Measurements from ENCODE around the gene TSC2.
"Not testable (repeated sequence)": the region's sequence is repeated elsewhere in the genome, so short reads cannot be mapped to it uniquely, and the experiment has no call there.

DNA sequence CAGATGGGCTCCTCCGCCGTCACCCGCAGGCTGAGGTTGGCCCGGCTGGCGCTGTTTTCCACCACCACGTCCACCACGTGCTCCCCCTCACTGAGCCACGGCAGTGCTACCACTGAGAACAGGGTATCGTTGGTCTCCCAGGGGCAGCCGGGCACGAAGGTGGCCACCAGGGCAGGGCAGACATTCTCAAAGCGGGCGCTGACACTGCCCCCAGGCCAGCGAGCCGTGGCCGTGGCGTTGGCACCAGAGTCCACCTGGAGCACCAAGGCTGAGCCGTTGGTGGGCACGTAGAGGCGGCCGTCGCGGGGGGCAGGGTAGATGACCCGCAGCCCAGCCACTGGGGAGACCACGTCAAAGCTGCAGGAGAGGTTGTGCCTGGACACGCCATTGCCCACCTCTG is 66.4 kb downstream of the TSC2 start:
- TF ChIP-seq POLR2A (IDR thresholded peaks at IDR 0.05): not testable (repeated sequence)
- TF ChIP-seq, protein P1, sequence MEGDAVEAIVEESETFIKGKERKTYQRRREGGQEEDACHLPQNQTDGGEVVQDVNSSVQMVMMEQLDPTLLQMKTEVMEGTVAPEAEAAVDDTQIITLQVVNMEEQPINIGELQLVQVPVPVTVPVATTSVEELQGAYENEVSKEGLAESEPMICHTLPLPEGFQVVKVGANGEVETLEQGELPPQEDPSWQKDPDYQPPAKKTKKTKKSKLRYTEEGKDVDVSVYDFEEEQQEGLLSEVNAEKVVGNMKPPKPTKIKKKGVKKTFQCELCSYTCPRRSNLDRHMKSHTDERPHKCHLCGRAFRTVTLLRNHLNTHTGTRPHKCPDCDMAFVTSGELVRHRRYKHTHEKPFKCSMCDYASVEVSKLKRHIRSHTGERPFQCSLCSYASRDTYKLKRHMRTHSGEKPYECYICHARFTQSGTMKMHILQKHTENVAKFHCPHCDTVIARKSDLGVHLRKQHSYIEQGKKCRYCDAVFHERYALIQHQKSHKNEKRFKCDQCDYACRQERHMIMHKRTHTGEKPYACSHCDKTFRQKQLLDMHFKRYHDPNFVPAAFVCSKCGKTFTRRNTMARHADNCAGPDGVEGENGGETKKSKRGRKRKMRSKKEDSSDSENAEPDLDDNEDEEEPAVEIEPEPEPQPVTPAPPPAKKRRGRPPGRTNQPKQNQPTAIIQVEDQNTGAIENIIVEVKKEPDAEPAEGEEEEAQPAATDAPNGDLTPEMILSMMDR (IDR thresholded peaks at IDR 0.05): not testable (repeated sequence)

Measured in right lobe of liver (tissue), 4 donors.